ENCODE data around the gene PMIS2.

PMIS2 gene

GRCh38 chr19:35559281-35559659 lies 26.7 kb upstream of the PMIS2 start:
- DNase-seq (ENCODE audit: low read depth), result peak; percentile 77

GRCh38 chr19:35559781-35560180 lies 26.2 kb upstream of the PMIS2 start:
- no peak overlapping the region for H3K4me3 ChIP-seq (ENCODE audit: low read depth, low read length)
- no peak for DNase-seq (ENCODE audit: low read depth)
- TF ChIP-seq CTCF (IDR thresholded peaks at IDR 0.05; ENCODE audit: low read depth, low read length) (no peak), MAX (IDR thresholded peaks at IDR 0.05; ENCODE audit: low read depth, low read length) (no peak), MYC (IDR thresholded peaks at IDR 0.05; ENCODE audit: low read depth, low read length) (no peak), POLR2A (IDR thresholded peaks at IDR 0.05; ENCODE audit: extremely low read depth, insufficient read length) (no peak)

More at GRCh38 chr19:35559281-35559659, 26.7 kb upstream of the PMIS2 start:
- no peak overlapping the region for H3K4me3 ChIP-seq (ENCODE audit: low read depth, low read length)
- TF ChIP-seq POLR2A (IDR thresholded peaks at IDR 0.05; ENCODE audit: extremely low read depth, insufficient read length) (no peak), MAX (IDR thresholded peaks at IDR 0.05; ENCODE audit: low read depth, low read length) (0 out of 2 replicates have a peak, but pooled peaks have one; percentile 11)

DNA sequence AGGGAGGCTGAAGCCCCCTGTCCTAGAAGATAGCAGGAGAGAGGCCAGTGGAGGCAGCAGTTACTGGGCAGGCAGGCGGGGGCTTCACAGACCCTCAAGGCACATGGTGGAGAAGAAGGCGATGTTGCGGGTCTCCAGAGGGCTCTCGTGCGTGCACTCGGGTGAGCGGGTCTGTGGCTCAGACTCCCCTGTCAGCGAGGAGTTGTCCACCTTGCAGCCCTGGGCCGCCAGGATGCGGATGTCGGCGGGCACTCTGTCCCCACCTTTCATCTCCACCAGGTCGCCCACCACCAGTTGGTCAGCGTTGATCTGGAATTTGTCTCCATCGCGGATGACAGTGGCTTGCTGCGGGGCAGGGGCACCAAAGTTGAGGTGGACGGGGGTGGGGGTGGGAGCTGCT lies 25.7 kb upstream of the PMIS2 start:
- H3K4me3 ChIP-seq (ENCODE audit: low read depth, low read length), result no peak overlapping the region
- TF ChIP-seq POLR2A (IDR thresholded peaks at IDR 0.05; ENCODE audit: extremely low read depth, insufficient read length) (no peak), MAX (IDR thresholded peaks at IDR 0.05; ENCODE audit: low read depth, low read length) (no peak), MYC (IDR thresholded peaks at IDR 0.05; ENCODE audit: low read depth, low read length) (no peak)
- no peak for DNase-seq (ENCODE audit: low read depth)

- TF ChIP-seq MAX (IDR thresholded peaks at IDR 0.05; ENCODE audit: low read depth, low read length) (no peak), CTCF (IDR thresholded peaks at IDR 0.05; ENCODE audit: low read depth, low read length) (no peak), MYC (IDR thresholded peaks at IDR 0.05; ENCODE audit: low read depth, low read length) (no peak), POLR2A (IDR thresholded peaks at IDR 0.05; ENCODE audit: extremely low read depth, insufficient read length) (no peak)
- H3K4me3 ChIP-seq (ENCODE audit: low read depth, low read length), result no peak overlapping the region
These were observed 25.3 kb upstream of the PMIS2 start for GRCh38 chr19:35560677-35561076.

GRCh38 chr19:35561436-35561835 lies 24.5 kb upstream of the PMIS2 start:
- TF ChIP-seq MAX (IDR thresholded peaks at IDR 0.05; ENCODE audit: low read depth, low read length) (no peak), MYC (IDR thresholded peaks at IDR 0.05; ENCODE audit: low read depth, low read length) (no peak), CTCF (IDR thresholded peaks at IDR 0.05; ENCODE audit: low read depth, low read length) (no peak), POLR2A (IDR thresholded peaks at IDR 0.05; ENCODE audit: extremely low read depth, insufficient read length) (no peak)
- no peak for DNase-seq (ENCODE audit: low read depth)
- no peak overlapping the region for H3K4me3 ChIP-seq (ENCODE audit: low read depth, low read length)

More at GRCh38 chr19:35560677-35561076, 25.3 kb upstream of the PMIS2 start:
- DNase-seq (ENCODE audit: low read depth), result no peak

GRCh38 chr19:35562336-35562735 lies 23.6 kb upstream of the PMIS2 start:
- TF ChIP-seq CTCF (IDR thresholded peaks at IDR 0.05; ENCODE audit: low read depth, low read length), result no peak
- no peak overlapping the region for H3K4me3 ChIP-seq (ENCODE audit: low read depth, low read length)
- no peak for DNase-seq (ENCODE audit: low read depth)

- H3K4me3 ChIP-seq (ENCODE audit: low read depth, low read length), result no peak overlapping the region
- no peak for TF ChIP-seq POLR2A (IDR thresholded peaks at IDR 0.05; ENCODE audit: extremely low read depth, insufficient read length)
- TF ChIP-seq MAX (IDR thresholded peaks at IDR 0.05; ENCODE audit: low read depth, low read length), result no peak
- no peak for TF ChIP-seq CTCF (IDR thresholded peaks at IDR 0.05; ENCODE audit: low read depth, low read length)
- TF ChIP-seq MYC (IDR thresholded peaks at IDR 0.05; ENCODE audit: low read depth, low read length), result no peak
- no peak for DNase-seq (ENCODE audit: low read depth)
These were observed 23.2 kb upstream of the PMIS2 start for GRCh38 chr19:35562776-35563175.

All from NB4 (cell line).